ENCODE data around the gene MN1. TPM values are rescaled to one million over a fixed set of nuclear protein-coding genes. Genes with fewer than 3 reads are reported as not detected.

The MN1 gene
- total and polyA plus RNA-seq, 2 of the 8 experiments (the other 6 are each of a cell fraction or from before 2014, with no cell fraction given), result 3.1 to 4.9 TPM

DNA sequence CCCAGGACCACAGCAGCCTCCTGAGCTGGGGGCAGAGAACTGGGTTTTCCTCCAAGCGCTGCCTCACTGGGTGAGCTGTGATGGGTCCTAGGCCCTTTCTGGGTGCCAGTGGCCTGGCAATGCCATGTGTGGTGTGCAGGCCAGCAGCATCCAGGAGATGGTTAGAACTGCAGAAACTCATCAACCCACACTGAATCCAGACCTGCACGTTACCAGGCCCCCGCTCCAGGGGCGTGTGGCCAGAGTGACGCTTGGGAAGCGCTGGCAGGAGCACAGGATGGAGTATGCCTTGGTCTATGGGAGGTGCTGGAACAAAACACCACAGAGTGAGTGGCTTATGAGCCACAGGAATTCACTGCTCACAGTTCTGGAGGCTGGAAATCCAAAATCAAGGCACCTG lies 97.0 kb downstream of the MN1 start (continued):
- TF ChIP-seq RFX5 (IDR thresholded peaks at IDR 0.05; ENCODE audit: borderline replicate concordance, low read depth, low read length) (no peak), CTBP2 (IDR thresholded peaks at IDR 0.05; ENCODE audit: borderline replicate concordance, insufficient read depth, insufficient read length, low read length) (no peak), BRCA1 (IDR thresholded peaks at IDR 0.05; ENCODE audit: low read depth, low read length) (no peak), ASH2L (IDR thresholded peaks at IDR 0.05; ENCODE audit: low read length) (no peak)
